GM21381 (cell line): Measurements from ENCODE around the gene RTN4.
A peak's percentile ranks its signal among the peaks of the same experiment; 100 is the strongest.
"Not testable (repeated sequence)": the region's sequence is repeated elsewhere in the genome, so short reads cannot be mapped to it uniquely, and the experiment has no call there.

Experiments
- ATAC-seq: cut with Tn5 transposase; IDR thresholded peaks from one replicate; pipeline ENCODE4 v1.9.1; 2021; ENCODE audit warnings: mild to moderate bottlenecking, moderate library complexity; ENCODE audit not compliant: unreplicated experiment

The RTN4 gene, protein sequence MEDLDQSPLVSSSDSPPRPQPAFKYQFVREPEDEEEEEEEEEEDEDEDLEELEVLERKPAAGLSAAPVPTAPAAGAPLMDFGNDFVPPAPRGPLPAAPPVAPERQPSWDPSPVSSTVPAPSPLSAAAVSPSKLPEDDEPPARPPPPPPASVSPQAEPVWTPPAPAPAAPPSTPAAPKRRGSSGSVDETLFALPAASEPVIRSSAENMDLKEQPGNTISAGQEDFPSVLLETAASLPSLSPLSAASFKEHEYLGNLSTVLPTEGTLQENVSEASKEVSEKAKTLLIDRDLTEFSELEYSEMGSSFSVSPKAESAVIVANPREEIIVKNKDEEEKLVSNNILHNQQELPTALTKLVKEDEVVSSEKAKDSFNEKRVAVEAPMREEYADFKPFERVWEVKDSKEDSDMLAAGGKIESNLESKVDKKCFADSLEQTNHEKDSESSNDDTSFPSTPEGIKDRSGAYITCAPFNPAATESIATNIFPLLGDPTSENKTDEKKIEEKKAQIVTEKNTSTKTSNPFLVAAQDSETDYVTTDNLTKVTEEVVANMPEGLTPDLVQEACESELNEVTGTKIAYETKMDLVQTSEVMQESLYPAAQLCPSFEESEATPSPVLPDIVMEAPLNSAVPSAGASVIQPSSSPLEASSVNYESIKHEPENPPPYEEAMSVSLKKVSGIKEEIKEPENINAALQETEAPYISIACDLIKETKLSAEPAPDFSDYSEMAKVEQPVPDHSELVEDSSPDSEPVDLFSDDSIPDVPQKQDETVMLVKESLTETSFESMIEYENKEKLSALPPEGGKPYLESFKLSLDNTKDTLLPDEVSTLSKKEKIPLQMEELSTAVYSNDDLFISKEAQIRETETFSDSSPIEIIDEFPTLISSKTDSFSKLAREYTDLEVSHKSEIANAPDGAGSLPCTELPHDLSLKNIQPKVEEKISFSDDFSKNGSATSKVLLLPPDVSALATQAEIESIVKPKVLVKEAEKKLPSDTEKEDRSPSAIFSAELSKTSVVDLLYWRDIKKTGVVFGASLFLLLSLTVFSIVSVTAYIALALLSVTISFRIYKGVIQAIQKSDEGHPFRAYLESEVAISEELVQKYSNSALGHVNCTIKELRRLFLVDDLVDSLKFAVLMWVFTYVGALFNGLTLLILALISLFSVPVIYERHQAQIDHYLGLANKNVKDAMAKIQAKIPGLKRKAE

DNA sequence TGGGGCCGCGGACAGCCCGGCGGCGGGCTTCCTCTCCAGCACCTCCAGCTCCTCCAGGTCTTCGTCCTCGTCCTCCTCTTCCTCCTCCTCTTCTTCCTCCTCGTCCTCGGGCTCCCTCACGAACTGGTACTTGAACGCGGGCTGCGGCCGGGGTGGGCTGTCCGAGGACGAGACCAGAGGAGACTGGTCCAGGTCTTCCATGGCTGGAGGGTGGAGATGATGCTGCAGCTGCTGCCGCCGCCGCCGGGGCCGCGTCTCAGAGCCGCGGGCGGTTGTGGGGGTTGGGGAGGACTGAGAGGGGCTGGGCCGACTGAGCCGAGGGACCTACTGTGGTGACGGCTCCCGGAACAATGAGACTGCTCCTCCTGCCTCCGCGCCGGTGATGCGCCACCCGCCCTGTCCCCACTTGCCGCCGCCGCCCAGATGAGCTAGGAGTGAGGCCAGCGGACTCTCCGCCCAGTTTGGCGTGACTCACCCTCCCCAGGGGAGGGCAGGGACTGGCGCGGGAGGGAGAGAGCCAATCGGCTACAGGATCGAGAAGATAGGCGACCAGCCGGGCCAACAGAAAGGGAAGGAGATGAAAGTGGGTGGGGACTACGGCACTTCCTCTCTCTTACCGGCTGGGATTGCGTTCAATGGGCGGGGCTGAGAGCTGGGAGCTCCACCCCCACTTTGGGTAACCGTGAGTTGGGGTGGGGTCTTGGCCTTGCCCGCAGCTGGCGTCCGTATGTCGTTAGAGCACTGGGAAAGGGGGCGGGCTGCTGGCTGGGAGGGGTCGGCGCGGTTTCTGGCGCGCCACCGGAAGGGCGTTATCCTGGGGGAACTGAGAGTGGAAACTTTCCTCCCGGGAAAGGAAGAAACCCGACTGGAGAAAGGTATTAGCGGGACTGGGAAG lies at the start of gene RTN4:
RTN4 (minus strand) TSS at position 352 of the 895 bp plus-strand sequence; CDS start at position 201, 151 bp downstream.
- peak; percentile 84 for ATAC-seq

DNA sequence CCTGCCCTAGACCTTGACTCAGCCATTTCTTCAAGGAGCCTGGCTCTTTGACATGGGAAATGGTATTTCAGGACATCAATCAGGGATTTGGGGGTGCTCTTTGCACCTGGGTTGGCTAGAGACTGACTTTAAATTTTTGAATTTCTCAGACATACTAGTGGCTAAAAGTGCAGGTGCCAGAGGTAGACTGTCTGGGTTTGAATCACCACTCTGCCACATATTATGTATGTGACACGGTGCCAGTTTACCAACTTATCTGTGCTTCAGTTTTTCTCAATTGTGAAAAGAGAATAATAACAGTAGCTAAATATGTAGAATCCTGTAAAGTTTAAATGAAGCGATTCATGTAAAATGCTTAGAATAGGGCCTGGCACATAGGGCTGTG lies 49.2 kb upstream of the RTN4 start:
- ATAC-seq = no peak

DNA sequence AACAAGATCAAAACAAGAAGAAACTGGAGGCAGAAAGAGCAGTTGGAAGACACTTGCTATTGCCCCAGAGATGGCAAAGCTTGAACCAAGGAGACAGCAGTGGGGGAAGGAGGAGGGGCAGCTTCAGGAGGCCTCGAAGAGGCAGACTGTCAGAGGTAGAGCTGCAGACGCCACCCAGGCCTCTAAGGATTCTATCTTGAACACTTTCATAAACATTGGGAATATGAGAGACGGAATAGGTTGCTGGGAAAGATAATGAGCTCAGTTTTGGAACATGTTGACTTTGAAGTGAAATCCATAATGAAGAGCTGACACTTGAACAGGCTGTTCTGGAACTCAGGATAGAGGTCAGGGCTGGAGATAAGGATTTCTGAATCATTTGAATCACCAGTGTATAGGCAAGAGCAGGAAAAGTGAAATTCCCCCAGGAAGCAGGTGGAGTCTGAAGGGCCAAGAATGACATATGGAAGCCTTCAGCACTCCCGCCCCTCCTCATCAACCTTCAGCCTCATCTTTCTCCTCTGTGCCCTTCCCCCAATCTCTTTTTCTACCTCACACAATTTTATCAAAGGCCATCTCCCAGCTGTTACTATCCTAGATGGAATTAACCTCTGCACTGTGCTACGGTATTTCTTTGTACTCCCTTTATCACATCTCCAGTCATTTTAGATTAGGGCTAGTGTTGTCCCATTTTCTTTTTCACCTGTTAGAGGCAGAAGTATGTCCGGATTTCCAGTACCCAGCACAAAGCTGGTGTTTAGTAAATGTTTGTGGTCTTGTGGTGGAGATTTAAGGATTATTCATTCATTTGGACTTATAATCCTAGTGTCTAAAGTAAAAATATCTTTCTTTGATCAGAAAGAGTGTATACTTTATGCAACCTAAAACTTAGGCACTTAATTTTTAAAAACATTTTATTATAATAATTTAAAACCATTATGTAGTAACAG lies 47.5 kb upstream of the RTN4 start:
- ATAC-seq = no peak

DNA sequence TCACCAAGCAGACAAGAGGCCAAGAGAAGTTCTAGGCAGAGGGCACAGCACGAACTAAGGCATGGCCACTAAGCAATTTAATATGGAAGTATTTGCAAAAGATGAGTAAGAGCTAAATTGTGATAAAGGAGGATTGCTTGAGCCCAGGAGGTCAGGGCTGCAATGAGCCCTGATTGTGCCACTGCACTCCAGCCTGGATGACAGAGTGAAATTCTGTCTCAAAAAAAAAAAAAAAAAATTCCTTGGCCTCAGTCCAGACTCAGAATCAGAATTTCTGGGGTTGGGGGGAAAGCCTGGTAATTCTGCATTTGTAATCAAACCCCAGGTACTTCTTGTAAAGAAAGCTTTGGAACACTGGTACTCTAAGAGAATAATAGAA lies 46.8 kb upstream of the RTN4 start:
- no peak for ATAC-seq

DNA sequence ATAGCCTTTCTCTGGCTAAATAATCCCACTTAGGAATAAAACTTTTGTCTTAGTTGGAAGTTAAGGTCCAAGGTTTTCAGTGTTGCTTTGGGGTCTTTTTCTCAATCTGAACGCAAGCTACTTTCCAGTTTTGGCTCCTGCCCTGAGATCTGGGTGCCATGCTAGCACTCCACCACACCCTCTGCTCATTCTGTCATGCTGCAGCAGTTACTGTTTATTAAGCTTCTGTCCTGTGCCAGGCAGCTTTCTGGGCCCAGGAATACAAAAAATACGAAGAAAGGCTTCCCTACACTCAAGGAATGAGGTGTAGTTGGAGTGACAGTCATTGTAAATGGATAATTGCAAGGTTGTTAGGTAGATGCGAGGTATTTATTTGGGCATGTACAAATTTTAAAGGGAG lies 46.3 kb upstream of the RTN4 start:
- no peak for ATAC-seq

DNA sequence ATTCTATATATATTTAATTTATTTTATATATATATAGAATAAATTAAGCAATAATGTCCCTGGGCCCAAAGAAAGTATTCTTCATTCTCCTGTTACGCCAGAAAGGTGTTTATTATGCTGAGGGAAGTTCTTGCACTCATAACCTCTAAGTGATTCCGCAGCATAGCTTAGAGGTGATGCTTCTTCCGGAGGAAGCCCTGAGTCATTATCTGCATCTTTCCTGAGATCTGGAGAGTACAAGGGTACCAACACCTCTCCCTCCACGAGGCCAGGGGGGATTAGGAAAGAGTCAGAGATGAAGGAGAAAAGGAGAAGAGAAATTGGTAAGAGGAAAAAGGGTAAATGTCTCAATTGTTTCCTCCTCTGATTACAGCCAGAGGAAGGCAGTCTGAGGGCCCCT lies 43.1 kb upstream of the RTN4 start:
- ATAC-seq = no peak

DNA sequence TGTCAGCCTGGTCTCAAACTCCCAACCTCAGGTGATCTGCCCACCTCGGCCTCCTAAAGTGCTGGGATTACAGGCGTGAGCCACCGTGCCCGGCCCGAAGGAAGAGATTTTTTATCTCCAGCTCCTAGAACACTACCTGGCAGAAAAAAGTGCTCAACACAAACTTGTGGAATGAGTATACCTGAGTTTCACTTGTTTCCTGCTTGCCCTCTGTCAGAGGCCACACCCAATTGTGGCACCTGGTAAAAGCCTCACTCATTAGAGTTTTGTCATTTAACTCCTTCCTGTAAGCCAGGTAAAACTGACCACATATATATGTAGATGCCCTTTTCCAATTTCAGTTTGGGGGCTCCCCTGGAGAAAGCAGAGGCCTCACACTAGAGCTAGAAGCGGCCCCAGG lies 42.2 kb upstream of the RTN4 start:
- no peak for ATAC-seq

DNA sequence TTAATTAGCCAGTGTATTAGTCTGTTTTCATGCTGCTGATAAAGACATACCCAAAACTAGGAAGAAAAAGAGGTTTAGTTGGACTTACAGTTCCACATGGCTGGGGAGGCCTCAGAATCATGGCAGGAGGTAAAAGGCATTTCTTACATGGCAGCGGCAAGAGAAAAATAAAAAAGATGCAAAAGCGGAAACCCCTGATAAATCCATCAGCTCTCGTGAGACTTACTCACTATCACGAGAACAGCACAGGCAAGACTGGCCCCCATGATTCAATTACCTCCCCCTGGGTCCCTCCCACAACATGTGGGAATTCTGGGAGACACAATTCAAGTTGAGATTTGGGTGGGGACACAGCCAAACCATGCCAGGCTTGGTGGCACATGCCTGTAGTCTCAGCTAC lies 41.4 kb upstream of the RTN4 start:
- ATAC-seq = not testable (repeated sequence)

DNA sequence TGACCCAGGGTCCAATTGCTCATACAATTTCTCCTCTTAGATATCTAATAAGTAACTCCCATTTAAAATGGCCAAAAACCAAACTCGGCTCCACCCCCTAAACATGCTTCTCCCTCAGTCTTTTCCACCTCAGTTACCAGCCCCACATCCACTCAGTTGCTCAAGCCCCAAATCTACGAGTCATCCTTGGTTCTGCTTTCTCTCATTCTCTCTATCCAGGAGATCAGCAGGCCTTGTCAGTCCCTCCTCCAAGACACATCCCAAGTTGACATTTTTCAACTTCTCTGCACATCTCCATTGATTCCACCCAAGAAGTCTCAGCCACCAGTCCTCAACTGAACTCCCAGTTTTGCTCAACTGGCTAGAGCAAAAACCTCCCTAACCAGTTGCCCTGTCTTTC lies 40.5 kb upstream of the RTN4 start:
- no peak for ATAC-seq

DNA sequence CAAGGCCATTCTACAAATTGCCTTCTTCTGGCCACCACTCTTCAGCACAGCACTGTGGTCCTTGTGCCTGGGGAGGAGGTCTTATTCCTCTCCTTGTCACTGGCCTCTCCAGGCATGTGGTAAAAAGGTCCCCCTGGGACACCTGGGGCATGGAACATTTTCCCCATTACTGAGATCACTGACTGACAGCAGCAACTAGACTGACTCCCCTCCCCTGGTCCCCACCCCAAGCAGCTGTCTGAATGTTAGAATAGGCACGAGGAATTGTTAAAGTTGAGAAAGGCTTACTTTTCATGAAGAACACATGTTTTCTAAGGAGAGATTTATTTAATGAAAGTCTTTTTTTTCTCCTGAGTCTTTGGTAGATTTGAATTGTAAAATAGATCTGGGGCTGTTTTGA lies 39.5 kb upstream of the RTN4 start:
- ATAC-seq = no peak

DNA sequence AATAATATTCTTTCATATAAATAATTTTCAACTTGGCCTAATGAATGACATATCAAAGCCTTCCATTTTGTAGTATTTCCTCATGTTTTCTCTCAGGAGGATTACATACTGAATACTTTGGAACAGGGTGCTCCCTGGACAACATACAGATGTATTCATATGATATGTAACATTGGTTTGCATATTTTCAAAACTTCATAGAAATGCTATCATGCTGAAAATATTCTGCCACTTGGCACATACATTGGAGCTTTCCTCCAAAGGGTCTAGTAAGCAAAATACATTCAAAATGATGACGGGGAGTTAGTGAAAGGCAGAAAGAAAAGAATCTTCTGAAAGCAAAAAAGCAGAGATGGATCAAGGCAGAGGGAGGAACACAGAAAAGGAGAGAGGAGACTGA lies 38.1 kb upstream of the RTN4 start:
- ATAC-seq = no peak

DNA sequence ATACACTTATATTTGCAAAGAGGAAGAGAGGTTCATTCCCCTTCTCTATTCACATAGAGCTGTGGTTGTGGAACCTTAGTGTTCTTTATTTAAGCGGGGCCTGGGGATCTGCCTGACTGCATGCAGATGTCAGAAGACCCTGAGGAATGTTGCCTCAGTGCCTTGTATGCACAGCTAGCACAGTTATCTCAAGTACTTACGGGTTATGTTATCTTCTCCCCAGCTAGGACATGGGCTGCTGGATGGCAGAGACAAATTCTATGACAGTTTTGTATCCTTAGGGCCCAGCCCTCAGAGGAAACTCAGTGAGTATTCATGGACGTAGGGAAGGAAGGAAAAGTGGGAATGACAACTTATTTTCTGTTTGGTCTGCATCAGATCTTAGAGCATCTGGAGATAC lies 37.7 kb upstream of the RTN4 start:
- ATAC-seq = no peak

DNA sequence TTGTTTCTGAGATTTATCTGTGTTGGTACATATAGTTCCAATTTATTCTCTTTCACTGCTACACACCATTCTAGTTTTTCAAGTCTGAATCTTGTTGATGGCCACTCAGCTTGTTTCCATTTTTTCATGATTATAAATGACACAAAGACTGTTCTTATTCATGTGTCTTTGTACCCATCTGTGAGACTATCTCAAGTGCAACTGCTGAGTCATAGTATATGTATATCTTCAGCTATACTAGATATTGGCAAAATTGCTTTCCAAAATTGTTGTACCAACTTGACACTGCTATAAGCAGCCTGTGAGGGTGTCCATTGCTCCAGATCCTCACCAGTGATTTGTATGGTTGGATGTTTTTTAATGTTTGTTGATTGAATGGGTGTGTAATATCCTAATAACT lies 37.2 kb upstream of the RTN4 start:
- no peak for ATAC-seq

DNA sequence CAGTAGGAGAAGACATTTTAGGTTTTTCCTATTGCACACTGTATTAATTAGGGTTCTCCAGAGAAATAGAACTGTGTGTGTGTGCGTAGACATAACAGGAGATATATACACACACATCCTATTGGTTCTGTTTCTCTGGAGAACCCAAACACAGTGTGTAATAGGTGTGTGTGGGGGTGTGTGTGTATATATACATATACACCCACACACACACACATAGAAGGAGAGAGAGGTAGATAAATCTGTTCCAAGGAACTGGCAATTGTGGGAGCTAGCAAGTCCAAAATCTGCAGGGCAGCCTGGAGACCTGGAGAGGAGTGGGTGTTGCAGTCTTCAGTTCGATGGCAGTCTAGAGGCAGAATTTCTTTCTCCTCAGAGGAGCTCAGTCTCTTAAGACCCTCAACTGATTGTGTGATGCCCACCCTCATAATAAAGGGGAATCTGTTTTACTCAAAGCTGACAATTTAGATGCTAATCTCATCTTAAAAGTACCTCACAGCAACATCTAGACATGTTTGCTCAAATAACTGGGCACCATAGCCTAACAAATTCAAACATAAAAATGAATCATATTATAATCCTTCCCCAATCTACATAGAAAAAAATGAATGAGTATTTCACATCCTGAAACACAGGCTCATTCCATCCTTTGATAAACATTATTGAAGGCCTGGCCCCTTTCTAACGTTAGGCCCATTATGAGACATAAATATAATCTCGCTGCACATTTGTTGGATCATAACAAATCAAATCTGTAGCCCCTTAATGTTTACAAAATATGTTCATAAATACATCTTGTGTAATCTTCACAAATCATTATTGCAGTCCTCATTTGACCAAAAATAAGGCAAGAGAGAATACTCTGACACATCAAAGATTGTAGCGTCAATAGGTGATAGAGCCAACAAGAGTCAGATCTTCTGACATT lies 35.1 kb upstream of the RTN4 start:
- ATAC-seq = no peak

DNA sequence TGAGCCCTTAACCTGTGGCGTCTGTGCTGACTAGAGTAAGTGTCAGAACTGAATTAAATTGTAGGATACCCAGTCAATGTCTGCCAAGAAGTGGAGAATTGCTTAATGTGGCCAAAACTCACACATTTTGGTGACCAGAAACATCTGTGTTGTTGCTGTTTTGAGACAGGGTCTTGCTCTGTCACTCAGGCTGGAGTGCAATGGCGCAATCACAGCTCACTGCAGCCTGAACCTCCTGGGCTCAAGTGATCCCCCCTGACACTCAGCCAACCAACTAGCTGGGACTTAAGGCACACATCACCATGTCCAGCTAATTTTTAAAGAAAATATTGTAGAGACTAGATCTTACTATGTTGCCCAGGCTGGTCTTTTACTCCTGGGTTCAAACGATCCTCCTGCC lies 34.4 kb upstream of the RTN4 start:
- ATAC-seq = no peak

DNA sequence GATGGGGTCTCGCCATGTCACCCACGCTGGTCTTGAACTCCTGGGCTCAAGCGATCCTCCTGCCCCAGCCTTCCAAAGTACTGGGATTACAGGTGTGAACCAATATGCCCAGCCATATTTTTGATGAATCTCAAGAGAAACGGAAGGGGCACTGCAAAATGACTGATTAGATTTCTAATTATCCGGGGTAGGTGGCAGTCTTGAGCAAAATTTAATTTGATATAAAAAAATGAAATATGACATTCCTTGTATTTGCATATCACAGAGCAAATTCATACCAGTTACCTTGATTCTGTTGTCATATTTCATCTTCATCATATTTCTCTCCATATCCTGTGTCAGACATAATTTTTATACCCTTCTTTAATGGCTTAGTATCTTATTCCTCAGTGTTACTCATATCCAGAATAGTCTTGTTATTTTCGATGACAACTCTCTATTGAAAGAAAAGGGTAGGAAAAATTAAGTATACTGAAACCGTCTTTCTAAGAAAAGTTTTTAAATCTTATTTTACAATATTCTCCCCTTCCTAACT lies 30.0 kb upstream of the RTN4 start:
- ATAC-seq = no peak

DNA sequence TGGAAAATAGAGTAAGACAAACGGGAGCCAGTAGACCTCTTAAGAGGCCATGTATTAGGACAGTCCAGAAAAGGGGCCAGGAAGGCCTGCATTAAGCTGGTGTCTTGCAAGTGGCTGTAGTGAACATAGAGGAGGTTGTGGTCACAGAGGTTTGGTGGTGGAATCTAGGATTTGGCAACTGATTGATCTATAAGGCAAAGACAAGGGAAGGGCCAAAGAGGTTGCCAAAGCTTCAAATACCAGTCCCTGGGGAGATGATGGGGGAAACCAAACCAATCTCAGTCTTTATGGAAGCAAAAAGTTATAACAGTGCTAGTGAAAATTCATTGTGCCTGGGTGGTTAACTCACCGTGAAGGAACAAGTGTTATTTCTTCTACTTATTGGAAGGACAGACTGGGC lies 28.7 kb upstream of the RTN4 start:
- no peak for ATAC-seq

DNA sequence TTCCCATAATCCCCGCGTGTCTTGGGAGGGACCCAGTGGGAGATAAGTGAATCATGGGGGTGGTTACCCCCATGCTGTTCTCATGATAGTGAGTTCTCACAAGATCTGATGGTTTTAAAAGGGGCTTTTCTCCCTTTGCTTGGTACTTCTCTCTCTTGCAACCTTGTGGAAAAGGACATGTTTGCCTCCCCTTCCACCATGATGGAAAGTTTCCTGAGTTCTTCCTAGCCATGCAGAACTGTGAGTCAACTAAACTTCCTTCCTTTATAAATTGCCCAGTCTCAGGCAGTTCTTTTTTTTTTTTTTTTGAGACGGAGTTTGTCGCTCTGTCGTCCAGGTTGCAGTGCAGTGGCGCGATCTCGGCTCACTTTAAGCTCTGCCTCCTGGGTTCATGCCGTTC lies 26.5 kb upstream of the RTN4 start:
- ATAC-seq = no peak
